ENCODE data around the gene SCAP. TPM values are rescaled to one million over a fixed set of nuclear protein-coding genes. Genes with fewer than 3 reads are reported as not detected.

The SCAP gene
- total and polyA plus RNA-seq, 2 of the 13 experiments (the other 11 are each of a cell fraction or from before 2014, with no cell fraction given): 40.4 to 53.3 TPM

DNA sequence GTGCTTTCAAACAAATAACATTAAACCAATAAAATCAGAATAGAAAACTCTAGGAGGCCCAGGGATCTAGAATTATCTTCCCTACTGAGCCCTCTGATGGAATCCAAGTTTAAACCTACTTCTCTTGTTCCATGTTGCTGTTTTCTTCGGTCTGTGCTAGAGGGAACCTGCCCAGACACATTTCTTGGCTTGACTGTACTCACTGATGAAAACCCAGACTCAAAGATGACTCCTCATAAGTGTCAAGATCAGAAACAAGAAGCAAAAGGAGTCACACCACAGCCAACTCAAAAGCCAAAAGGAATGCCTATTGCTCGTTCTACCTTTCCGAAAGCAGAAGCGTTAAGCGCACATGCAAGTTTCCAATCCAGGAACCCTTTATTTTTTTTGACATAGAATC is 31.6 kb downstream of the SCAP start (continued):
- TF ChIP-seq ZNF737 (CRISPR knock-in tag; IDR thresholded peaks at IDR 0.05; ENCODE audit: borderline replicate concordance) (no peak), CBFB (CRISPR knock-in tag; IDR thresholded peaks at IDR 0.05) (no peak), ZNF557 (CRISPR knock-in tag; IDR thresholded peaks at IDR 0.05) (no peak)

DNA sequence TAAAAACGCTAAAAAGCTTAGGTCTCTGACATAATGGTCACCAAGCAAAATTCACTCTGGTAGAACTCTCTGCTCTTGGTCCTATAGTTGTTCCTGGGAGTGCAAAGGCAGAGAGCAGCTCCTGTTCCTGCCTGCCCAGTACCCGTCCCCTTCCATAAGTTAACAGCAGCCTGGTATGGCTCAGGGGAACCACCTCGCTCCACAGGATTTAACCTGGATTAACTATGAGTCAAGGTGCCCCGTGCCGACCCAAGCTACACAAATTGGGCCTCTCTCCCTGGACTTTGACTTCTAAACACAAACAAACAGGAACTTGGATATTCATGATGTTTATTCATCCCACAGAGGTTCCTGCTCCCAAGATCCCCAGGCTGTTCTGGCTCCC is 32.1 kb downstream of the SCAP start:
- peaks cover 49% of the 10 kb centered on the region for H3K79me2 ChIP-seq (ENCODE audit: insufficient read depth, low read length)
- H3K4me3 ChIP-seq (replicated peaks in 1 of 3; ENCODE audit: insufficient read depth in 1 of 3, low read depth in 2 of 3, low read length in 3 of 3): peak overlapping the region; percentile 23 to 69 (median 39); a peak in 5 of 6 replicates
- intact Hi-C loops (cut with micrococcal nuclease; ENCODE audit: unreplicated experiment): no loop called here
- peak overlapping the region; percentile 66 for H3K9ac ChIP-seq (ENCODE audit: insufficient read depth, low read depth, low read length)
- ChIA-PET CTCF (ENCODE audit: low intra/inter-chr PET ratio, low total read pairs) (interaction anchor here (1.2 kb wide), 1 partner anchor 32 kb away, joined by 4 read pairs; the partner anchor contains the start of gene SCAP), POLR2A (interaction anchor here (0.6 to 5.9 kb wide), 14 partner anchors 9 to 161 kb away, joined by 3 to 34 read pairs (median 4); partner anchors contain the start of genes PTPN23 and SCAP)
- ATAC-seq (peak; percentile 86), DNase-seq (ENCODE audit: low spot score) (peak; percentile 87), FAIRE-seq (peak; percentile 76)
- no peaks in the 10 kb centered on the region for H3K27me3 ChIP-seq (ENCODE audit: control insufficient read depth in 1 of 2, insufficient read depth in 2 of 2, low read length in 2 of 2)
- H3K36me3 ChIP-seq (replicated peaks in 1 of 2; ENCODE audit: control insufficient read depth in 1 of 2, insufficient read depth in 2 of 2, low read length in 2 of 2): peaks cover 0 to 10% of the 10 kb centered on the region in 2 experiments; a peak in 4 of 5 replicates
- peak overlapping the region; percentile 96 for H3K4me2 ChIP-seq (ENCODE audit: low read depth, low read length)
- peaks cover 54% of the 10 kb centered on the region for H3K4me1 ChIP-seq (ENCODE audit: insufficient read depth, low read length)
- H4K20me1 ChIP-seq (ENCODE audit: insufficient read depth, low read length): no peaks in the 10 kb centered on the region
- H2AFZ ChIP-seq (ENCODE audit: low read length): no peak overlapping the region
- H3K9me3 ChIP-seq (ENCODE audit: low read length): no peaks in the 10 kb centered on the region
- H3K27ac ChIP-seq (ENCODE audit: extremely low read length, insufficient read depth, low read length): peak overlapping the region; percentile 88
- BruUV-seq (replicated peaks): no TSS peak
- in situ Hi-C loops (cut with HindIII; ENCODE audit: extremely low pct_ligation_motif_present, low pct_unique_long_range_greater_than_20kb): no loop called here
- WGBS (ENCODE audit: low lambda C conversion rate): 0% methylated on average over 3 of the region's 5 CpGs
- TF ChIP-seq ZNF317 (CRISPR knock-in tag; IDR thresholded peaks at IDR 0.05) (0 out of 2 replicates have a peak, but pooled peaks have one; percentile 8), SP5 (CRISPR knock-in tag; IDR thresholded peaks at IDR 0.05; ENCODE audit: borderline replicate concordance, low read depth) (peak; percentile 46; the same call in 1 of the 2 replicates), SMC3 (IDR thresholded peaks at IDR 0.05; ENCODE audit: low read length) (peak; percentile 1; the same call in 1 of the 2 replicates), ZFP62 (CRISPR knock-in tag; IDR thresholded peaks at IDR 0.05) (no peak), ZNF570 (CRISPR knock-in tag; IDR thresholded peaks at IDR 0.05; ENCODE audit: borderline replicate concordance) (no peak), RFX3 (CRISPR knock-in tag; IDR thresholded peaks at IDR 0.05) (no peak), ZC3H13 (CRISPR knock-in tag; IDR thresholded peaks at IDR 0.05) (no peak), REXO4 (CRISPR knock-in tag; IDR thresholded peaks at IDR 0.05; ENCODE audit: borderline replicate concordance) (no peak), NFYC (CRISPR knock-in tag; IDR thresholded peaks at IDR 0.05) (no peak), YEATS2 (CRISPR knock-in tag; IDR thresholded peaks at IDR 0.05; ENCODE audit: borderline replicate concordance) (no peak), YEATS4 (CRISPR knock-in tag; IDR thresholded peaks at IDR 0.05; ENCODE audit: borderline replicate concordance) (no peak)
- TF ChIP-seq, protein P1, sequence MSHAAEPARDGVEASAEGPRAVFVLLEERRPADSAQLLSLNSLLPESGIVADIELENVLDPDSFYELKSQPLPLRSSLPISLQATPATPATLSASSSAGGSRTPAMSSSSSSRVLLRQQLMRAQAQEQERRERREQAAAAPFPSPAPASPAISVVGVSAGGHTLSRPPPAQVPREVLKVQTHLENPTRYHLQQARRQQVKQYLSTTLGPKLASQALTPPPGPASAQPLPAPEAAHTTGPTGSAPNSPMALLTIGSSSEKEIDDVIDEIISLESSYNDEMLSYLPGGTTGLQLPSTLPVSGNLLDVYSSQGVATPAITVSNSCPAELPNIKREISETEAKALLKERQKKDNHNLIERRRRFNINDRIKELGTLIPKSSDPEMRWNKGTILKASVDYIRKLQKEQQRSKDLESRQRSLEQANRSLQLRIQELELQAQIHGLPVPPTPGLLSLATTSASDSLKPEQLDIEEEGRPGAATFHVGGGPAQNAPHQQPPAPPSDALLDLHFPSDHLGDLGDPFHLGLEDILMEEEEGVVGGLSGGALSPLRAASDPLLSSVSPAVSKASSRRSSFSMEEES (CRISPR knock-in tag; IDR thresholded peaks at IDR 0.05): peak; percentile 55; the same call in 1 of the 2 replicates
- TF ChIP-seq, protein P2, sequence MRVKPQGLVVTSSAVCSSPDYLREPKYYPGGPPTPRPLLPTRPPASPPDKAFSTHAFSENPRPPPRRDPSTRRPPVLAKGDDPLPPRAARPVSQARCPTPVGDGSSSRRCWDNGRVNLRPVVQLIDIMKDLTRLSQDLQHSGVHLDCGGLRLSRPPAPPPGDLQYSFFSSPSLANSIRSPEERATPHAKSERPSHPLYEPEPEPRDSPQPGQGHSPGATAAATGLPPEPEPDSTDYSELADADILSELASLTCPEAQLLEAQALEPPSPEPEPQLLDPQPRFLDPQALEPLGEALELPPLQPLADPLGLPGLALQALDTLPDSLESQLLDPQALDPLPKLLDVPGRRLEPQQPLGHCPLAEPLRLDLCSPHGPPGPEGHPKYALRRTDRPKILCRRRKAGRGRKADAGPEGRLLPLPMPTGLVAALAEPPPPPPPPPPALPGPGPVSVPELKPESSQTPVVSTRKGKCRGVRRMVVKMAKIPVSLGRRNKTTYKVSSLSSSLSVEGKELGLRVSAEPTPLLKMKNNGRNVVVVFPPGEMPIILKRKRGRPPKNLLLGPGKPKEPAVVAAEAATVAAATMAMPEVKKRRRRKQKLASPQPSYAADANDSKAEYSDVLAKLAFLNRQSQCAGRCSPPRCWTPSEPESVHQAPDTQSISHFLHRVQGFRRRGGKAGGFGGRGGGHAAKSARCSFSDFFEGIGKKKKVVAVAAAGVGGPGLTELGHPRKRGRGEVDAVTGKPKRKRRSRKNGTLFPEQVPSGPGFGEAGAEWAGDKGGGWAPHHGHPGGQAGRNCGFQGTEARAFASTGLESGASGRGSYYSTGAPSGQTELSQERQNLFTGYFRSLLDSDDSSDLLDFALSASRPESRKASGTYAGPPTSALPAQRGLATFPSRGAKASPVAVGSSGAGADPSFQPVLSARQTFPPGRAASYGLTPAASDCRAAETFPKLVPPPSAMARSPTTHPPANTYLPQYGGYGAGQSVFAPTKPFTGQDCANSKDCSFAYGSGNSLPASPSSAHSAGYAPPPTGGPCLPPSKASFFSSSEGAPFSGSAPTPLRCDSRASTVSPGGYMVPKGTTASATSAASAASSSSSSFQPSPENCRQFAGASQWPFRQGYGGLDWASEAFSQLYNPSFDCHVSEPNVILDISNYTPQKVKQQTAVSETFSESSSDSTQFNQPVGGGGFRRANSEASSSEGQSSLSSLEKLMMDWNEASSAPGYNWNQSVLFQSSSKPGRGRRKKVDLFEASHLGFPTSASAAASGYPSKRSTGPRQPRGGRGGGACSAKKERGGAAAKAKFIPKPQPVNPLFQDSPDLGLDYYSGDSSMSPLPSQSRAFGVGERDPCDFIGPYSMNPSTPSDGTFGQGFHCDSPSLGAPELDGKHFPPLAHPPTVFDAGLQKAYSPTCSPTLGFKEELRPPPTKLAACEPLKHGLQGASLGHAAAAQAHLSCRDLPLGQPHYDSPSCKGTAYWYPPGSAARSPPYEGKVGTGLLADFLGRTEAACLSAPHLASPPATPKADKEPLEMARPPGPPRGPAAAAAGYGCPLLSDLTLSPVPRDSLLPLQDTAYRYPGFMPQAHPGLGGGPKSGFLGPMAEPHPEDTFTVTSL (CRISPR knock-in tag; IDR thresholded peaks at IDR 0.05; ENCODE audit: borderline replicate concordance): peak; percentile 16; the same call in 1 of the 2 replicates
- TF ChIP-seq, protein P3, sequence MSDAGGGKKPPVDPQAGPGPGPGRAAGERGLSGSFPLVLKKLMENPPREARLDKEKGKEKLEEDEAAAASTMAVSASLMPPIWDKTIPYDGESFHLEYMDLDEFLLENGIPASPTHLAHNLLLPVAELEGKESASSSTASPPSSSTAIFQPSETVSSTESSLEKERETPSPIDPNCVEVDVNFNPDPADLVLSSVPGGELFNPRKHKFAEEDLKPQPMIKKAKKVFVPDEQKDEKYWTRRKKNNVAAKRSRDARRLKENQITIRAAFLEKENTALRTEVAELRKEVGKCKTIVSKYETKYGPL (CRISPR knock-in tag; IDR thresholded peaks at IDR 0.05): no peak

Measured in HepG2 (cell line).